Pons (tissue), 1 donor: ENCODE data around the gene PPFIA2.

Experiments
- DNase-seq: peaks from one replicate; pipeline ENCODE4 v3.0.0-alpha.2; 2016; ENCODE audit warnings: low spot score

Gene PPFIA2

DNA sequence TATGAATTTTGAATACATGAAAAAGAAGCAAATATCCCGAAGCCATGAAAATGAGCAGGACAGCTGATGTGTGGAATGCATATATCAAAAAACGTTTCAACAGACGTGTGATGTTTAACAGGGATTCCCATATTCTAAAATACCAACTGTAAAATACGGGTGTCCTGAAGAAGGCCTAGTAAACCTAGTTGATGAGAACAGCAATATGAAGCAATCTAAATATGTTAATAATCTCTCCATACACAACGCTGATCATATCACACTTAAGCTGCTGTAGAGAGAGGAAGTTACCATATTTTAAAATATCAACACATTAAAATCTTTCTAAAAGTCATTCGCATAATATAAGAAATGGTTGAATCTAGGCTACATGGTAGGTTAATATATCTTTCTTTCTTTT is 317.5 kb downstream of the PPFIA2 start:
- DNase-seq: no peak

DNA sequence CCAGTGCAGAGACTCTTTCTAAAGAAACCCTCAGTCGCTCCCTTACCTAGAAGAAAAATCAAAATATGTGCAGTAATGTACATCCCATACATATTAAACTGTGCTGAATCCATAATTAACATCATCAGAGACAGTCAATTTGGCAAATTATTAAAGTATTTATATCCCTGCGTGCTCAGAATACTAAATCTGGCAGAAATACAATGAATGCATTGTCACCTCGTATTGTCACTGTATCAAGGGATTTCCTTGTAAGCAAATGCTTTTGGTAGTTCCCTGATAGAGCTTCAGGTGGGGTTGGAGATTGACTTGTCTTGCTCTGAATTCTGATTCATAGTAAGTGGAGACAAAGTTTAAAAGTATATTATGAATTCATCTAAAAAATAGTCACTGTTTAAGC is 319.1 kb downstream of the PPFIA2 start:
- peak; percentile 89 for DNase-seq

DNA sequence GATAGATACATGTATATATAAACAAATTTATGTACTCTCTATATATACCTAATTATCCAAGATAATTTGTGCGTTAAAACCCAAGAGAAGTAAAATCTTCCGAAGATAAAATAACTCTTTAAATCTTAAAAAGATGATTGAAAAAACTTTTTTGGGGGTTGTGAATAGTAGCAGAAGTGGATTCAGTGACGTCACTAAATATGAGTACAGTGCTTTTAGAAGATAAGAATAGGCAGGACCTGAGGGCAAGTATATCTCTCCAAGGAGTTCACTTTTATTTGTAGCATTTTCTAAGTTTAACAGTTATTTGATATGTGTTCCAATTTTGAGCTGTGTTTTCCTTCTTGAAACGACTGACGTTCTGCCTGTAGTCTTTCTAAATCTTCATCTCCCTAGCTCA is 319.8 kb downstream of the PPFIA2 start:
- DNase-seq: no peak

DNA sequence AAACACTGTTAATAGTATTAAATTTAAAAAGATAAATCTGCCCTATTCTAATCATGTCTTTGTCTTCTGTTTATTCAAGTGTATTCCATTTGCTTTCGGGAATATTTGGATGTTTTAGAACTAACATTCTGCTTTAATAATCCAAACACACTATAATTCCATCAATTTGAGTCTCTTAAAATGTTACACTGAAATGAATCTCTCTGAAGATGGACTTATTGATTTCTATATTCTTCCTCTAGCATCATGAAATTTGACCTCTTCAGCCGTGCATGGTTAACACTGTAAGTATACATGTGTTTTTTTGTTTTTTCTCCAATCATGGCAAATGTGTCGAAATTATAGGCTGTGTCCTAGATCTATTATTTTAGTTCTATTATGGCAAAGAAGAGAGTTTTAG is 342.1 kb downstream of the PPFIA2 start:
- DNase-seq: no peak

DNA sequence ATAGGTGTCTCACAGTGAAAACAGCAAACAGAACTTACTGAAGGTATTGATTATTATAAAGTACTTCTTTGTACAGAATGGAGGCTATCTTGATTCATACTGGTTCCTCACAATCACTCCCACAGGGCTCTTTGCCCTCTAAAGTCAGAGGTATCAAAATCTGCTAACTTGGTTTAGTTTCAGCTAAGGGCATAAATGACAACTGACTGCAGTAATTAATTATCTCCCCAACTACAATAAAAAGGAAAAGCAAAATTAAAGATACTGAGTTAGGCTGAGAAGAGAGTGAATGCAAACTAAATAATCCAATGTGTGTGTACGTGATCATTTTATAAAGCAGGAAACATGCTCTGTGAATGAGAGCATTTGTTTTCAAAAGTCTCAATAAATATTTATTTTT is 342.6 kb downstream of the PPFIA2 start:
- DNase-seq: peak; percentile 87

DNA sequence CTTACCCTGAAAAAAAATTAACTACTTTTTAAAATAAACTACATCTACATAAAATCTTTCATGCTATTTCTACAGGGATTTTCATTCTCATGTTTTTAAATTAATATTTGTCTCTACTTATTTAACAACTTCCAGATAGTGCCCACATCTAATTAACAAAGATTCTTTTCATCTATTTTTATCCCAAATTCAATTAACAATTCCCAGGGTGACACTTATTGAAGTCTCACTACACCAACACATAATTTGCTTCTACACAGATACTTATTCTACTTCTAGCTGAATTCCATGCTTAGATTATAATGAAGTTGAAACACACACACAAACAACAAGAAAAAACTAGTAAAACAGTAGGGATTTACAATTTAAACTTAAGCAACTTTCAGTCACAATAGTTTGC is 344.7 kb downstream of the PPFIA2 start:
- peak; percentile 12 for DNase-seq

DNA sequence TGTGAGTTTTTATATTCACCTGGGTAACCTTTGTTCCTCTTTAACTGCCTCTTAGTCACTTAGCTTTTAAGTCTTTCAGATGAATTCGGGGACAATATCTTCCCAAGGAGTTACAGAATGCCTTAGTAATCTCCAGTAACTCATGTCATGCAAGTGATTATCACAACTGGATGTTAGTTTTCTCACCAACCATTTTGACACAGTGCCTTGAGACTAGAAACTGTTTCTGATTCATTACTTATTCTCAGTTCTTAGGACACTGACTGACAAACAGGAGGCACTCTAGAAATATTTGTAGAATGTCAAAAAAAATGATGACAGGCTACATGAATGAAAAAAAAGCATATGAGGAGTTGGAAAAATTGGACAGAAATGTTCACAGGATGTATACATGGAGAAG is 346.2 kb downstream of the PPFIA2 start:
- DNase-seq: no peak

DNA sequence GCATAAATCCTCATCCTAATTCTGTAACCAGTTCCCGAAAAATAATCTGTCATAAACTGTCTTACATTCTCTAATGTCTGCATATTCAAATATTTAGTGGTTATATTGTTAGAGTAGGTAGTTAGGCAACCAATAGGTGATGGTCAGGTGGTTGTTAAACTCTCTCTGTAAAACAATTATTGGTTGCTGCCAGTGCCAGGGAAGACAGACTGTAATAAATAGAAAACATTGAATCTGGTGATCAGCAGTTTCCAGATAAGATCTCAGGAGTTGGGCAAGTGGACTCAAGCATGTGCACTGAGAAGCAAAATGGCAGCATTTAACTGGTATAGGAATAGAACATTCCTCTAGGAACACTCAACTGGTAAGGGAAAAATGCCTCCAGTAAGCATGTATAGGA is 355.8 kb downstream of the PPFIA2 start:
- no peak for DNase-seq

DNA sequence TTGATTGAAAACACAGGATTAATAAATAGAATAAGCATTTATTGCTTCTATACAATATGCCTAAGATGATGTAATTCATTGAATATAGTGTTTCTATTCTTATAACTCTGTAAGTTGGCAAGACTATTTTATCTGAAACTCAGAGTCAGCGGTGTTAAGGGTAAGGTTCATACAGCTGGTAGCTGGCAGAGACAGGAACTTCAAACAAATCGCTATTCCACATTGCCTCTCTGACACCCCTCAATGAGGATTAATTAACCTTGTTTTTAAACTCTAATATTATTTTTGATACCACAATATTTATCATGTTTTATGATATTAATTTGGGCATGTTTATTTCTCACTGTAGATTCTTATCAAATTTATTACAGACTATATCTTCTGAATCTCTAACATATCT is 357.9 kb downstream of the PPFIA2 start:
- no peak for DNase-seq

DNA sequence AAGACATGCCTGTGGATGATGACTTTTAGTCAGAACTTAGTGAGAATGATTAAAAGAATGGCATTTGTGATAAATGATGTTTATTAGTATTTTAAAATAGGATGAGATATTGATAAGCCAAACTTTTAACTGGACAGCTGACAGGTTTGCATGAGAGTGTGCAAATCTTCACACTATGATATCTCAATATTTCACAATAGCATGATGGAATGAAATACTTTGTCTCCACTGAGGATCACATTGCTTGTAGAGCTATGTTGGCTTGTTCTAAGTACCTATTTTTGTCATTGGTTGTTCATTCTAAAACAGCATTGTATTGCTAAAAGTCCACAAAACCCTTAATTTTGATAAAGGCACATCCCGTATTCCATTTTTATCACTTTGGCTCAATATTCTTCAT is 359.1 kb downstream of the PPFIA2 start:
- no peak for DNase-seq

DNA sequence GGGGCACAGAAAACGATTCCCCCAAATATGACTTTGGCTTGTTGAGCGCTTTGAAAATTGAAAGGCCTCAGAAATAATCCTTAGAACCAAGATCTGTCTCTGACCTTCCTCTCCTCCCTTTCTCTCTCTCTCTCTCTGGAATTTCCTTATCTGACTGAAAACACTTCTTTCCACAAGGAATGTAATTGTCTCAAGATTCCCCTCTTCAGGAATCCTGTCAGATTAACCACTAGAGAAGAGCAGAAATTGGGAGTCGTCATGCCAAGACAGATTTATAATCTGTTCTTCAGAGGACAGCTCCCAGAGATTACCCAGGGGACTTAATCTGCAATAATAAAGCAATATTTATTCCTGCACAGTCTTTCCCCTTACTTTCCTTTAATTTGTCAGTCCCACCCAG is 363.7 kb downstream of the PPFIA2 start:
- DNase-seq: no peak

DNA sequence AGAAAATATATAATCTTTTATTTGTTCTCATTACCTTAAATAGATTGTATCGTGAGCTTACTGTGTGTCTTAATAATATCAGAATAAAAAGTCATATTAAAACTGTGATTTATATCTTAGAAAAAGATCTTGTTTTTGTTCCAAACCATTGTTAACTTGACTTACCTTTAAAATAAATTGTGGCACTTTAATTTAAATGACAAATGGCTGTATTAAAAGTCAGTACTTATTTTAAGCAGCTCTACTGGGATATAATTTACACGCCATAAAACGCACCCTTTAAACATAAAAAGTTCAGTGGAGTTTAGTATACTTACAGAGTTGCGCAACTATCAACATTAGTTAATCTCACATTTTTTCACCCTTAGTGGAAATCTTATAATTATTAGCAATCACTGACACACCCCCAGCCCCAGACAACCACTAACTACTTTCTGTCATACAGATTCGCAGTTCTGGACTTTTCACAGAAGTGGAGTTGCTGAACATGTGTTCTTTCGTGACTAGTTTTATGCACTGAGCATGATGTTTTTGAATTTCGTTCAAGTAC is 369.5 kb downstream of the PPFIA2 start:
- DNase-seq: no peak

DNA sequence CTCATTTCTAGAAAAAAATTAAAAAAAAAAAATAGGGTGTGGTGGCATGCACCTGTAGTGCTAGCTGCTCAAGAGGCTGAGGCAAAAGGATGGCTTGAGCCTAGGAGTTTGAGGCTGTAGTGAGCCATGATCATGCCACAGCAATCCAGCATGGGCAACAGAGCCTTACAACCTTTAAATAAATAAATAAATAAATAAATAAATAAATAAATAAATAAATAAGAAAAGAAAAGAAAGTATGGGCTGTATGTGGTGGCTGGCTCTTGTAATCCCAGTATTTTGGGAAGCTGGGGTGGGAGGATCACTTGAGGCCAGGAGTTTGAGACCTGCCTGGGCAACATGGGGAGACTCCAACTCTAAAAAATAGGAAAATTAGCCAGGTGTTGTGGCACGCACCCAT is 373.0 kb downstream of the PPFIA2 start:
- no peak for DNase-seq

DNA sequence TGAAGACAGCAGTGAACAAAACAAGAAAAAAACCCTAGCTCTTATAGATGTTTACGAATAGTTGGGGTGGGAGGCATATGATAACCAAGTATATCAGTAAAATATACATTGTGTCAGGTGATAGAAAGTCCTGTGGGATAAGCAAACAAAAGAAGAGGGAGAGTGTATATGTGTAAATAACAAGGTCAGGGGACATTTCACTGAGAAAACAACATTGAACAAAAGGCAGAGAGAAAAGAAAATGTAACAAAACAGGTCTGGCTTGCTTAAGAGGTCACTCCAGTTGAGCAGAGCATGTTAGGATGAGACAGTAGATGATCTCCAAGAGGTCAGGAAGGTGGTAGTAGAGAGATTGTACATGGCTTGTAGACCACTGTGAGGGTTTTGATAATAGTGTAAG is 377.2 kb downstream of the PPFIA2 start:
- DNase-seq: no peak

DNA sequence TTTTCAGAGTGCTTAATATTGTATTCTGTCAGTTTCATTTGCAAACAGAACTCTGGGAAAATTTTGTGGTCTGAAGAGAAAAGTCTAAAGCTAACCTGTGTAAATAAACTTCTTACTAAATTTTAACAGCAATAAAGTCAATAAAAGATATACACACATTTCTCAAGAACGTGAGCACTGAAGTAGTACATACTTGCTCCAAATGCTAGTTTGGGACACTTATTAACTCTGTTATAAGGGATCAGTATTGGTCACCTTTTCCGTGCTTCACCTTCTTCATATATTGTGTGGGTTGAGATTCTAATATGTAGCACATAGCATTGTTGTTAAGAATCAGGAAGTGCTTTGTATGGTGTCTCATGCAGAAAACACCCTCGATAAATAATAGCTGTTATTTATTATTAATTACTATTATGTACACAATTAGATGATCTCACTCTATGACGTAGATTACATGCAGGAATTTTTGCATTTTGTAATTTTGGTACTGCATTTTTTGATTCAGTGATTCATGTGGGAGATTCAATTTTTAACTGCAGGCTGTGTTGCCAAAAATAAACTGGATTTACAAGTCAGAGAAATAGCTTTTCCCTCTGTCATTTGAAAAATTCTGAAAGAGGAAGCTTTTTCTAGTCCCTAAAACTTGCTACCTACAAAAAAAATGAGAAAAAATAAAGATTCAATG is 380.4 kb downstream of the PPFIA2 start:
- no peak for DNase-seq

DNA sequence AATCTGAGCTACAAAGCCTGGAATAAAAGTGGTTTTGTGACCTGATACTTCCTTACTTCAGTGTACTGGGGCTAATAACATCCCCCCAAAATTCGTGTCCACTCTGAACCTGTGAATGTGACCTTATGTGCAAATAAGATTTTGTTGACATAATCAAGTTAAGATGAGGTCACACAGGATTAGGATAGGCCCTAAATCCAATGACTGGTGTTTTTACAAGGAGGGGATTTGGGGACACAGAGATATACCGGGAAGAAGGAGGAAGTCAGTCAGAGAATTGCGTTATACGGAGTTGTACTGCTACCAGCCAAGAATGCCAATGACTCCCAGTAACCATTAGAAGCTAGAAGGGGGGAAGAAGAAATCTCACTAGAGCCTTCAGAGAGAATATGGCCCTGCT is 381.4 kb downstream of the PPFIA2 start:
- DNase-seq: no peak

DNA sequence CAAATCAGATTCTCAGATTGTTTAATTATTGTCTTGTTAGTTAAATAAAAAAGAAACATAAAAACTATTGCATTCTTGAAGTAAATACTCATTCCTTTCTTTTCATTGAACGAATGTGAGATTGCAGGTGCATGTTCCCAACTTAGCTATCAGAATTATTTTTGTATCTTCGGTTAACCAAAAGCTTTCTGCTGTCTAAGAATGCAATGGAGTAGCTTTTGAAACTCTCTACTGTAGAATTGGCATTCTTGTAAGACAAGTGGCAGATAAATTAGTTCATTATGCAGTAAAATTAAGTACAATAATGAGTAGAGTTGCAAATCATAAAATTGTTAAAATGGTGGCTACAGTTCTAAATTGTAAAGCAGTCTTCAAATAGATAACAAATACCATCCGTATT is 383.2 kb downstream of the PPFIA2 start:
- DNase-seq: no peak

DNA sequence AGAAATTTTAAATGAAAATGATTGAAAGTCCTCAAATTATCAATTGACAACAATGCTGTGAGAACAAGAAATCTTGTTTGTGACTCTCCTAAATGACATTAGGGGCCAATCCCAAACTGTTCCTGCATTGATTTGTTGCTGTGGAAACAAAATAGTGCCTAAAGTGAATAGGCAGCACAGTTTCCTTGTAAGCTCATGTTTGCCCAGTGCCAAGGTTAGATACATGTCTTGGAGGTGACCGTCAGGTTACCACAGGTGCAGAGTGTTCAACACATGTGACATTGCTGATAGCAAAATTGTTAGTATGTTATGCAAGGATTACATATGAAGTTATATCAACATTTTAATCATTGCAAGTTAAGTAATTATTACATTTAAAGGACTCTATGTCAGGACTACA is 388.7 kb downstream of the PPFIA2 start:
- DNase-seq: no peak

DNA sequence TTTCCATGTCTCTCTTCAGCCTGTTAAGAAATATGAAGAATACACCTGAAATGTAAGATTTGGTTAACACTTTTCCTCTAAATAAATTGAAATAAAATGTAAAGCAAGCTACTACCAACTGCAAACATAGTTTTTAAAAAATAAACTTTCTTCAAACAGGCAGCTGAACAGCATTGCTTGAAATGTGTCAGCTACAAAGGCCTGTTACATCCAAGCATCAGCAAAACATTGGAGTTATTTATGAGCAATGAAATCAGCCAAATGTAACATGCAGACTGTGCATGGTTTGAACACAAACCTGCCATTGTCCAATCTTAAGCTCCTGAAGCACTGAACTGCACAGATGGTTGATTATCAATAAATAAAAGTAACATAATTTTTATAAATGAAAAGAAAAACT is 390.0 kb downstream of the PPFIA2 start:
- DNase-seq: peak; percentile 68

DNA sequence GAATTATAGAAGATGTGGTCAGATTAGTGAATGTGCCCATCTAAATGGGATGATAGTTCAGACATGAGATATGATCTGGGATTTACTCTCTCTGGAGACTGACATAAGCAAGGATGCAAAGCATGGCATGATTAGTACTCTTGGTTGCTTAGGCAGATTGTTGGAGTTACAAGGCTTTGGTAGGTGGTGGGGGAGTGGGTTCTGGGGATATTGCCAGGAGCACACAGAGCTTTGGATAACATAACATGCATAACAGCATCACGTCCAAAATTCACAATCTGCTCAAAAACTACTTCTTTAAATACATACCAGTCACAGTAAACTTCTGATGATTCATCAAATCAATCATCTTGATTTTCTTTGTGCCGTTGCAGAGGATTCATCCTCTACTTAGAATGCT is 393.9 kb downstream of the PPFIA2 start:
- DNase-seq: no peak

DNA sequence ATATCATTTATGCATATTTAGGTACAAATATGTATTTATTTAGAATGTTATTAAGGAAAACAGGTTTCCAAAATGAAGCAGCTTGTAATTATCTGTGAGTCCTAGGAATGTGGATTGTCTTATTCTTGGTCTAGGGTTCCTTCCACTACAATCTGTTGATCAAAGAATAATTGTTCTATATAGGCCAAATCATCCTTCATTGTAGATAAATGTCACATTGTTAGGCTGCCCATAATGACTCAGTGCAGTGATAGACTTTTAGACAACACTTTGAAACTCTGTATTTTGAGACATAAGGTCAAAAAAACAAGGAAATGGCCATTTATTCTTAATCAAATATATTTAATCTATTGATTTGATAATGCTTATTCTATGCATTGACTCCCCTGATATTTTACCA is 398.2 kb downstream of the PPFIA2 start:
- peak; percentile 93 for DNase-seq

DNA sequence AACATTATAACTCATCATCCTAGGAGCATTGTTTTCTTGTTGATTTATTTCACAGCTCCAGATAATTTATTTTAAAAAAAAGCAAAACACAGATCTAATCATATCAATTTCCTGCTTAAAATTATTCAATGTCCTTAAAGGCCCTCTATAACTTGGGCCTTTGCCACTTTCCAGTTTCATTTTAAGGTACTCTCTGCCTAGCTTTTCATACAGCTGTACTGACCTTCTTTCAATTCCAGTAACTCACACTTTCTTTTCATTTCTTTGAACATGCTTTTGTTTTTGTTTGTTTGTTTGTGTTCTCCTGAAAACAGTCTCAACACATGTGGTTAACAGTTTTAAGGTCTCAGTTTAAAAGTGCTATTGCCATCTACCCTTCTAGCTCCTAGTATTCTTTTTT is 399.4 kb downstream of the PPFIA2 start:
- no peak for DNase-seq

DNA sequence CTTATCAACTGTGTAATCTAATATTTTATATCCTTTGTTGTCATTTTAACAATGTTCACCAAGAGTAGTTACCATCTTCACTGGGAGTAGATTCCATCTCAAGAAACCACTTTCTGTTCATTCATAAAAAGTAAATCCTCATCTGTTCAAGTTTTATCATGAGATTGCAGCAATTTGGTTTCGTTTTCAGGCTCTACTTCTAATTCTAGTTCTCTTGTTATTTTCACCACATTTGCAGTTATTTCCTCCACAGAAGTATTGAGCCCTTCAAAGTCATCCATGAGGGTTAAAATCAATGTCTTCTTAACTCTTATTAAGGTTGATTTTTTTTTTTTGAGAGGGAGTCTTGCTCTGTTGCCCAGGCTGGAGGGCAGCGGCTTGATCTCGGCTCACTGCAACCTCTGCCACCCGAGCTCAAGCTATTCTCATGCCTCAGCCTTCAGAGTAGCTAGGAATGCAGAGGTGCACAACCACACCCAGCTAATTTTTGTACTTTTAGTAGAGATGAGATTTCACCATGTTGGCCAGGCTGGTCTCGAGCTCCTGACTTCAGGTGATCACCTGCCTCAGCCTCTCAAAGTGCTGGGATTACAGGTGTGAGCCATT is 404.7 kb downstream of the PPFIA2 start:
- no peak for DNase-seq

DNA sequence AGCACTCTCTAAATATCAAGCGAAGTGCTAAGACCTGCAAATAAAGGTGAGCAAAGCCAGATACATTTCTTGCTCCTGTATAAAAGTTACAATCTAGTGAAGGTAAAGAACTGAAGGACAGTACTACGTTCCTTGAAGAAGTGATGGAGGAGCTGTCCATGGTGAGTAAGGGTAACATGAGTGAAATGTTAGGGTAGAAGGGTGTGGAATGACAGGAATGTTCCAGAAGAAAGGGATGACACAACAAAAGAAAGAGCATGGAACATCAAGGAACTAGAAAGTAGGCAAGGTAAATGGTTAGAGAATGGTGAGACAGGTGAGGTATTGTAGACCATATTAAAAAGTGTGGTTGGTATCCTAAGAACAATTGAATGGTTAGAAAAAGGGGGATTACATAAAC is 408.8 kb downstream of the PPFIA2 start:
- no peak for DNase-seq
